Measurements from ENCODE around the gene THSD7A.
"Not testable (repeated sequence)": the region's sequence is repeated elsewhere in the genome, so short reads cannot be mapped to it uniquely, and the experiment has no call there.

The THSD7A gene

DNA sequence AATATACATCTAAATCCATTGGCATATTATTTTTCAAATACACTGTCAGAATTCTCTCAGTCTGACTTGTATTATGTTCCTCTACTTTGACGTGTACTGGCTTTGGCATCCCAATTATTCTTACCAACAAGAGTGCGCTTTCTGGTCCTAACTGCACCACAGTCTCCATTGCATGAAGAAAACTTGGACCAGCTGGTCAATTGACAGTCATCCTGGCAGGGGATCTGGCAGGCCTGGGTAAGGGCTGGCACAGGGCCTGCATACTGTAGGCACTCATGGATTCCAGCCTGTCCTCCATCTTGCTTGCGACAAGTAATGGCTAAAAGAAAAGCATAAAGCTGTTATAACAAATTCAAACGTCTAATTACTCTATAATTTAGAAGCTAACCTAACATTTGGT, 384.9 kb downstream of the THSD7A start:
- no peak for DNase-seq

DNA sequence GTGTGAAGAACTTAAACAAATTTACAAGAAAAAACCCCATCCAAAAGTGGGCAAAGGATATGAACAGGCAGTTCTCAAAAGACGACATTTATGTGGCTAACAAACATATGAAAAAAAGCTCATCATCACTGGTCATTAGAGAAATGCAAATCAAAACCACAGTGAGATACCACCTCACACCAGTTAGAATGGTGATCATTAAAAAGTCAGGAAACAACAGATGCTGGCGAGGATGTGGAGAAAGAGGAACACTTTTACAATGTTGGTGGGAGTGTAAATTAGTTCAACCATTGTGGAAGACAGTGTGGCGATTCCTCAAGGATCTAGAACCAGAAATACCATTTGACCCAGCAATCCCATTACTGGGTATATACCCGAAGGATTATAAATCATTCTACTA, 388.1 kb downstream of the THSD7A start:
- DNase-seq: not testable (repeated sequence)

DNA sequence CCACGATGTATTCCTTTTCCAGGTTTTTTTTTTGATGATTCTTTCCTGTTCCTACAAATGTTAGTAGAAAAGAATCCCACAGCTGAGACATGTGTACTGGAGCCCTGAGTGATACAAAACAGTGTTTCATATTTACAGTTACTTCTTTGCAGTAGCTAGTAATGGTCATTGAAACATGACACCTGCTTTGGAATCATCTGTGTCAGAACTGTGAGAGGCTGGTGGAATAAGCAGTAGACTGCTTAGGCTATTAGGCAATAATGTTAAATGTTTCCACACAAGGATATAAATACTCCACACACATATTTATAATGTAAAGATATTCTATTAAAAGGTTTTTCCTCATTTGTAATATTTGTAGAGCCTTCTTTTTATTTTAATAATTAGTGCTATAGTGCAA, 394.0 kb downstream of the THSD7A start:
- DNase-seq: no peak

DNA sequence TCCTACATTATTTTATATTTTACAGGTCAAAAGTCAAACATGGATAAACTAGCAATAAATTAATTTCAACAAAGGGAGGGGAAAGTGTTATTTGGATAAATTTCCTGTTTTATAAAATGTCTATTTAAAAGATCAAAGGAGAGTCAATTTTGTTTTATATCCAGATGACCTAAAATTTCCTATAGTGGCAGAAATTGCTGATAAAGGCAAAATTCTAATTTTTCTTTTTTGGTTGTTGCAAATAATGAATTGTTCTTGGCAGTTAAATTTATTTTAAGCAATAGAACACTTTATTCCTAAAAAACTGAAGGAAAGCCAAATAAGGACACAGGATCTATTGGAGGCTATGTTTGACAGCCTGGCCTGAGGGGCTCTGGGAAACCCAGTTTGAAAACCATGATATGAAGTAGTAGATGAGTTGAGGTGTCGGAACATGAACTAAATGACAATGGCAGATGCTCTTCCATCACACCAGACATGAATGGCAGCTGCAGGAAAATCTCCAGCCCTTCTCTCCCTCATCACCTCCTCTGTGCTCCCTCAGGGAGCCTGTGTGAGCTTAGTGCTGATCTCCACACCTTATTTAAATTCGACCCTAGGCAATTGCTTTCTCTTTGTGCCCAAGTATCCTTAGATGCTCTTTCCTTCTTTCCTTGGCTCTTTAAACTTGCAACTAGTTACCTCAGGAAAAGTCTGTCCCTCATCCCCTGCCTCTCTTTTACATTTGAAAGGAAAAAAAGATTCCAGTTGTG, 395.0 kb downstream of the THSD7A start:
- no peak for DNase-seq

GRCh38 chr7:11436316-11436715, 395.7 kb downstream of the THSD7A start:
- no peak for DNase-seq

- DNase-seq: no peak
These were observed 397.6 kb downstream of the THSD7A start for GRCh38 chr7:11434366-11434765.

- DNase-seq: no peak
These were observed 401.2 kb downstream of the THSD7A start for GRCh38 chr7:11430841-11431240.

- no peak for DNase-seq
These were observed 401.9 kb downstream of the THSD7A start for GRCh38 chr7:11430112-11430511.

DNA sequence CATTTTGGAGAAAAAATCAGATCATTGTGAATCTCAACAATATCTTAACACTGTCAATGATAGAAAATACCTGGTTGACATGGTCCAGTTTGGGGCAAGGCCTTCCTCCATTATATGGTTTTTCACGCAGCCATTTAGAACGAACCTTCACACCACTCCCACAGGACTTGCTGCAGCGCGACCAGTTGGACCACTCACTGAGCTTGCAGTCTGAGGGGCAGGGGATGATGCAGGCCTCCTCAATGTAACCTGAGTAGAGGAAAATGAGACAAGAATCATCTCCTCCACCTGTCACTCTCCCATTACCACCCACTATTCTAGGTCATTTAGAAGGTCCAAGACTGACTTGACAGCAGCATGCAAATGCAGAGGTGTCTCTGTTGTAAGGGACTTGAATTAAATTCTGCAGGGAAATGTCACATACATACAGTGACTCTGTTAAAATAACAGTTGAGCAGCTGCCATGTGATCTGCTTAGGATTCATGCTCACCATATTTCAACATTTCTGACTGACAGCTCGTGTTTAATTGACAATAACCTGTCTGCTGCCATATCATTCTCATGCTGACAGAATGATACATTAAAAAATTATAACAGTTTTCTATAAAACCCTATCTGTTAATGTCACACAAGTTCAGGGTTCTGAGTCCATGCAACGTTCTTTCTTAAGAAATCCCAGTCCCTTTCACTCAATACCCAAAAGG, 403.0 kb downstream of the THSD7A start:
- DNase-seq: no peak

- DNase-seq: no peak
These were observed 404.2 kb downstream of the THSD7A start for GRCh38 chr7:11427686-11428273.

GRCh38 chr7:11424006-11424405, 408.0 kb downstream of the THSD7A start:
- no peak for DNase-seq

DNA sequence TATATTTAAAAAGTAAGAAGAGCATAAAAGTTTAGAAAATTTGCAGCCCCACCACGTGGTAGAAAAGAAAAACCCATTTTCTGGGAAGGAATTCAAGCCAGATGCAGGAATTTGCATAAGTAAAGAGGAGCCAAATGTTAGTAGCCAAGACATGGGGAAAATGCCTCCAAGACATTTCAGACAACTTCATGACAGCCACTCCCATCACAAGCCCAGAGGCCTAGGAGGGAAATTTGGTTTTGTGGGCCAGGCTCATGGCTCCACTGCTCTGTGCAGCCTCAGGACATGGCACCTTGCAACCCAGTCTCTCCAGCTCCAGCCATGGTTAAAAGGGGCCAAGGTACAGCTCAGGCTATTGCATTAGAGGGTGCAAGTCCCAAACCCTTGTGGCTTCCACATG, 411.9 kb downstream of the THSD7A start:
- no peak for DNase-seq

GRCh38 chr7:11416641-11417458, 415.1 kb downstream of the THSD7A start:
- DNase-seq: no peak

DNA sequence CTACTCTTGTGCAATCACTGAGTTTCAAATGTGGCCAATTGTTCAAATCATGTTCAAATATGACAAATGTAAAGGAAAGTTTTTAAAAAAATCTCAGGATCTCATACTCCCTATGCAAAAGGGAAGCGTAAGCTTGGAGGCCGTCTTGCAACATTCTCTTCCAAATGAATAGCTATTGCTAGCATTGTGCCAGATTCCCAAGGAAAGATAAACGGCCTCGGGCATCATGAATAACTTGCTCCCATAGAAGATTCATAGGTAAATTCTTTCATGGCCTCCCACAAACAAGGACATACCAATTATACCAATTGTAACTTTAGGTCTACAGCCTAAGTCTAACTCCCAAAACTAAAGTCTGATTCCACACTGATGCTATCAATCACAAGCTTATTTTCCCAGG, 416.9 kb downstream of the THSD7A start:
- DNase-seq: no peak

- DNase-seq: no peak
These were observed 418.1 kb downstream of the THSD7A start for GRCh38 chr7:11413901-11414300.

GRCh38 chr7:11412036-11412435, 420.0 kb downstream of the THSD7A start:
- DNase-seq: no peak

GRCh38 chr7:11410656-11411644, 421.0 kb downstream of the THSD7A start:
- DNase-seq: no peak

- DNase-seq: no peak
These were observed 427.6 kb downstream of the THSD7A start for GRCh38 chr7:11404355-11404754.

DNA sequence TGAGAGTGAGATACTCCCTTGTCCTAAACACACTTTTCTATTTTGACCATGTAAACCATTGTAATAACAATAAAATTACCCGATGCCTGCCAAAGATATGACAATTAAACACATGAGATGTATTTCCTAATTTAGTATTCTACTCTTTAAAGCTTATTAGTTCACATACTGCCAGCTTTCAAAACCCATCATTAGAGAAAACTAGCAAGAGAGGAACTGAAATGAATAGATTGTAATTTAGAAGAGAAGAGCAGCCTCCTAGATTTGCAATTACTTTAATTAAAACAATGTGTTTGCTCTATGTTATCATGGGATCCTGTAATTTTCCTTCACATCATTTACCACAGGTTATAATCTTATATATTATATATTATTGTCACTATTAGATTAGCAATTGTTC, 428.2 kb downstream of the THSD7A start:
- DNase-seq: no peak

DNA sequence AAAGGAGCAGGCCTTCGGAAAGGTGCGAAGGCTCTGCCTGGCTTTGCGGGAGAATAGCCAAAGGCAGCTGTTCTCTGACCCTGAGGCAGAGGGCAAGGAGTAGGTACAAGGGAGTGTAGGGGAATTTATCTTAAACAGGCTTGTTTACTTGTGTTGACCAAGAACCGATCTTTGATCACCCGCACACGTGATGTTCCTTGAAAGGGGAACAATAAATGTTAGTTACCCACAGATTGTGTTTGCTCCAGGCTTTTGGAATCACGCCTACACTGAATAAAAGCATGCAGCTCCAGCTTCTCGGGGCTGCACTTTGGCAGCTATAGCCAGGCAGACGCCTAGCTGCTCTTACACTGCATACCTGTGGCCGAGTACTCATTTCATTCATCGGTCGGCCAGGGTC, 437.6 kb downstream of the THSD7A start:
- DNase-seq: no peak

DNA sequence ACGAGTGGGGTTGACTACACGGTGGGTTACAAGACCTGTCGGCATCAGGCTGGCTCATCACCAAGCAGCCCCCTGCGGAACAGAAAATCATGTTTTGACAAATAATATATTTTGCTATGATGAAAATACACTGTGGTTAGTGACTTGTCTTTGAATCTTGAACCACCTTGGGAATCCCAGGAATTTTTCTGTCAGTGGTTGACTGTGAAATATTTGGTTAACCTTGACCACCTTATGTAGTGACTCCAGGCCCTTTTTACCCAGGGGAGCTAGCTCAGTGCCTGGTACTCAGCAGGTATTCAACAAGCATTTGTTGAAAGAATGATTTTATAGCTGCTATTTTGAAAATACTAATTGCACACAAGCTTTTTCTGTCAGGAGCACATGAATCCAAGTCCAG, 452.4 kb downstream of the THSD7A start:
- DNase-seq: no peak

- DNase-seq: no peak
These were observed 455.5 kb downstream of the THSD7A start for GRCh38 chr7:11376529-11376928.
